Fibroblast of pulmonary artery (primary cell): Measurements from ENCODE around the gene LMBR1.

Source experiments
- DNase-seq: peaks from one replicate; pipeline ENCODE4 v3.0.0-alpha.2; 2010; ENCODE audit warnings: low read depth
- H3K4me3 ChIP-seq: replicated peaks from 2 replicates; pipeline ENCODE4 v1.5.1; 2011; ENCODE audit warnings: low read depth, mild to moderate bottlenecking, control low read depth, low read length, moderate library complexity
- CTCF ChIP-seq: IDR thresholded peaks from 2 replicates; pipeline ENCODE4 v1.5.1; 2011; ENCODE audit warnings: mild to moderate bottlenecking, control low read depth, low read length, inconsistent platforms; ENCODE audit errors: missing control alignments

Gene LMBR1

GRCh38 chr7:156746891-156747290 is 146.1 kb downstream of the LMBR1 start:
- H3K4me3 ChIP-seq, result no peak overlapping the region
- no peak for DNase-seq
- no peak for TF ChIP-seq CTCF

GRCh38 chr7:156739596-156739995 is 153.4 kb downstream of the LMBR1 start:
- no peak for DNase-seq
- TF ChIP-seq CTCF, result no peak
- H3K4me3 ChIP-seq, result no peak overlapping the region

GRCh38 chr7:156735851-156736250 is 157.1 kb downstream of the LMBR1 start:
- no peak for TF ChIP-seq CTCF
- DNase-seq, result peak; percentile 61
- H3K4me3 ChIP-seq, result no peak overlapping the region

- H3K4me3 ChIP-seq, result no peak overlapping the region
- no peak for DNase-seq
- no peak for TF ChIP-seq CTCF
These were observed 159.3 kb downstream of the LMBR1 start for GRCh38 chr7:156733638-156734037.

- no peak for TF ChIP-seq CTCF
- DNase-seq, result peak; percentile 16
- no peak overlapping the region for H3K4me3 ChIP-seq
These were observed 160.8 kb downstream of the LMBR1 start for GRCh38 chr7:156732091-156732625.

GRCh38 chr7:156731651-156732050 is 161.3 kb downstream of the LMBR1 start:
- peak; percentile 39 for DNase-seq
- H3K4me3 ChIP-seq, result no peak overlapping the region
- TF ChIP-seq CTCF, result no peak

GRCh38 chr7:156725936-156726335 is 167.0 kb downstream of the LMBR1 start:
- peak; percentile 66 for DNase-seq
- H3K4me3 ChIP-seq, result no peak overlapping the region

More at GRCh38 chr7:156725936-156726335, 167.0 kb downstream of the LMBR1 start:
- TF ChIP-seq CTCF, result no peak
